ENCODE data around the gene TMCC2.
A peak's percentile ranks its signal among the peaks of the same experiment; 100 is the strongest.

DNA sequence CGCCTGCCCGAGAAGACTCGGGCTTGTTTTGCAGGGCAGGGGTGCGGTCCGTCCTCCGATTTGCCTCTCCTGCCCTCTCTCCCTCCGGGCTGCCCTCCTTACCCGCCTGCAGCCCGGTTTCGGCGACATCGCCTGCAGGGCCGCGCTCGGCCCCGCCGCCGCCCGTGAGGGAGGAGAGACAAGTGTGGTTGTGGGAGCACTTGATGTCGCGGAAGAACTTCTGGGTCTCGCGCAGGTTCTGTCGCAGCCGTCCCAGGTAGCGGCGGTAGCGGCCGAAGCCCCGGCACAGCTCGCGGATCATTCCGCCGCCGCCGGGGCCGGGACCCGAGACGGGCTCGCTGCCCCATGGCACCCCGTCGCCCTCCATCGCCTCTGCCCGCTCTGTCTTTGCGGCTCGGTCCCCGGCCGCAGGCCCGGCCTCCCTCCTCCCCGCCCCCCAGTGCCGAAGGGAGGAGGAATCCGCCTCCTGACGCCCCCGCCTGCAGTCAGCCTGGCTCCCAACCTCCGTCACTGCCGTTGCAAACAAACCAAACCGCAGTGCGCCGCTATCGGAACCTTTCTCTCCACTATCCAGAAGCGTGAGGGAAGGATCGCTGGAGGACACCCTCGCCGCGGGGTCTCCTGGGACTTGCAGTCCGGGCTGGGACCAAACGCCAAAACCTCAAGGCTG is 16.4 kb upstream of the TMCC2 start, which contains the start of gene DSTYK:
- TF ChIP-seq POLR2A (IDR thresholded peaks at IDR 0.05; ENCODE audit: low read depth, low read length), result peak; percentile 83
- TF ChIP-seq CEBPB (IDR thresholded peaks at IDR 0.05; ENCODE audit: low read depth, low read length), result peak; percentile 32; the same call in 1 of the 2 replicates
- TF ChIP-seq, protein P1, sequence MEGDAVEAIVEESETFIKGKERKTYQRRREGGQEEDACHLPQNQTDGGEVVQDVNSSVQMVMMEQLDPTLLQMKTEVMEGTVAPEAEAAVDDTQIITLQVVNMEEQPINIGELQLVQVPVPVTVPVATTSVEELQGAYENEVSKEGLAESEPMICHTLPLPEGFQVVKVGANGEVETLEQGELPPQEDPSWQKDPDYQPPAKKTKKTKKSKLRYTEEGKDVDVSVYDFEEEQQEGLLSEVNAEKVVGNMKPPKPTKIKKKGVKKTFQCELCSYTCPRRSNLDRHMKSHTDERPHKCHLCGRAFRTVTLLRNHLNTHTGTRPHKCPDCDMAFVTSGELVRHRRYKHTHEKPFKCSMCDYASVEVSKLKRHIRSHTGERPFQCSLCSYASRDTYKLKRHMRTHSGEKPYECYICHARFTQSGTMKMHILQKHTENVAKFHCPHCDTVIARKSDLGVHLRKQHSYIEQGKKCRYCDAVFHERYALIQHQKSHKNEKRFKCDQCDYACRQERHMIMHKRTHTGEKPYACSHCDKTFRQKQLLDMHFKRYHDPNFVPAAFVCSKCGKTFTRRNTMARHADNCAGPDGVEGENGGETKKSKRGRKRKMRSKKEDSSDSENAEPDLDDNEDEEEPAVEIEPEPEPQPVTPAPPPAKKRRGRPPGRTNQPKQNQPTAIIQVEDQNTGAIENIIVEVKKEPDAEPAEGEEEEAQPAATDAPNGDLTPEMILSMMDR (conservative IDR thresholded peaks at IDR 0.05; ENCODE audit: low read depth, low read length), result no peak
- TF ChIP-seq RFX5 (IDR thresholded peaks at IDR 0.05; ENCODE audit: low read depth, low read length), result no peak
- TF ChIP-seq SMC3 (IDR thresholded peaks at IDR 0.05; ENCODE audit: low read depth, low read length), result peak; percentile 38
- TF ChIP-seq BHLHE40 (IDR thresholded peaks at IDR 0.05; ENCODE audit: low read depth, low read length), result no peak
- TF ChIP-seq MAZ (IDR thresholded peaks at IDR 0.05; ENCODE audit: borderline replicate concordance, low read depth, low read length), result peak; percentile 86
- no peak for TF ChIP-seq MAFK (IDR thresholded peaks at IDR 0.05; ENCODE audit: low read depth, low read length)
- TF ChIP-seq, protein P2, sequence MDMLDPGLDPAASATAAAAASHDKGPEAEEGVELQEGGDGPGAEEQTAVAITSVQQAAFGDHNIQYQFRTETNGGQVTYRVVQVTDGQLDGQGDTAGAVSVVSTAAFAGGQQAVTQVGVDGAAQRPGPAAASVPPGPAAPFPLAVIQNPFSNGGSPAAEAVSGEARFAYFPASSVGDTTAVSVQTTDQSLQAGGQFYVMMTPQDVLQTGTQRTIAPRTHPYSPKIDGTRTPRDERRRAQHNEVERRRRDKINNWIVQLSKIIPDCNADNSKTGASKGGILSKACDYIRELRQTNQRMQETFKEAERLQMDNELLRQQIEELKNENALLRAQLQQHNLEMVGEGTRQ (IDR thresholded peaks at IDR 0.05; ENCODE audit: low read depth, low read length), result 0 out of 2 replicates have a peak, but pooled peaks have one; percentile 27
- TF ChIP-seq FOS (IDR thresholded peaks at IDR 0.05; ENCODE audit: low read depth, low read length), result peak; percentile 31; the same call in 1 of the 2 replicates
- TF ChIP-seq CHD1 (IDR thresholded peaks at IDR 0.05; ENCODE audit: low read depth, low read length), result no peak; the same call in 1 of the 2 replicates
- peak; percentile 9 for TF ChIP-seq RAD21 (IDR thresholded peaks at IDR 0.05; ENCODE audit: low read length)
- TF ChIP-seq MXI1 (IDR thresholded peaks at IDR 0.05; ENCODE audit: borderline replicate concordance, low read depth, low read length), result no peak
